ENCODE measurements around the gene C12orf76. TPM values are rescaled to one million over a fixed set of nuclear protein-coding genes. Genes with fewer than 3 reads are reported as not detected.

C12orf76 gene
- polyA plus RNA-seq, 1 of the 3 experiments (the other 2 are of a cell fraction) = 29.2 TPM

- no peak for TF ChIP-seq USF1 (IDR thresholded peaks at IDR 0.05; ENCODE audit: borderline replicate concordance, low read depth)
- no peak for TF ChIP-seq MXI1 (IDR thresholded peaks at IDR 0.05; ENCODE audit: low read depth, low read length)
These were observed 9.6 kb downstream of the C12orf76 start (continued) for GRCh38 chr12:110038741-110039084.

- no peaks in the 10 kb centered on the region for H3K9me3 ChIP-seq
- no peak for TF ChIP-seq RFX5 (IDR thresholded peaks at IDR 0.05; ENCODE audit: low read length)
- TF ChIP-seq GATA2 (CRISPR knock-in tag; IDR thresholded peaks at IDR 0.05) = no peak
- no peak for TF ChIP-seq FOXJ3 (CRISPR knock-in tag; IDR thresholded peaks at IDR 0.05)
- no peak for TF ChIP-seq SIN3A (IDR thresholded peaks at IDR 0.05; ENCODE audit: borderline replicate concordance, low read depth, low read length)
- no peak for TF ChIP-seq FOSL2 (IDR thresholded peaks at IDR 0.05; ENCODE audit: borderline replicate concordance, low read depth)
- no peak for TF ChIP-seq RAD21 (IDR thresholded peaks at IDR 0.05; ENCODE audit: low read length)
- TF ChIP-seq, protein P1, sequence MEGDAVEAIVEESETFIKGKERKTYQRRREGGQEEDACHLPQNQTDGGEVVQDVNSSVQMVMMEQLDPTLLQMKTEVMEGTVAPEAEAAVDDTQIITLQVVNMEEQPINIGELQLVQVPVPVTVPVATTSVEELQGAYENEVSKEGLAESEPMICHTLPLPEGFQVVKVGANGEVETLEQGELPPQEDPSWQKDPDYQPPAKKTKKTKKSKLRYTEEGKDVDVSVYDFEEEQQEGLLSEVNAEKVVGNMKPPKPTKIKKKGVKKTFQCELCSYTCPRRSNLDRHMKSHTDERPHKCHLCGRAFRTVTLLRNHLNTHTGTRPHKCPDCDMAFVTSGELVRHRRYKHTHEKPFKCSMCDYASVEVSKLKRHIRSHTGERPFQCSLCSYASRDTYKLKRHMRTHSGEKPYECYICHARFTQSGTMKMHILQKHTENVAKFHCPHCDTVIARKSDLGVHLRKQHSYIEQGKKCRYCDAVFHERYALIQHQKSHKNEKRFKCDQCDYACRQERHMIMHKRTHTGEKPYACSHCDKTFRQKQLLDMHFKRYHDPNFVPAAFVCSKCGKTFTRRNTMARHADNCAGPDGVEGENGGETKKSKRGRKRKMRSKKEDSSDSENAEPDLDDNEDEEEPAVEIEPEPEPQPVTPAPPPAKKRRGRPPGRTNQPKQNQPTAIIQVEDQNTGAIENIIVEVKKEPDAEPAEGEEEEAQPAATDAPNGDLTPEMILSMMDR (IDR thresholded peaks at IDR 0.05) = no peak
- TF ChIP-seq TEAD4 (IDR thresholded peaks at IDR 0.05; ENCODE audit: borderline replicate concordance, insufficient read depth) = no peak
- peaks cover 43% of the 10 kb centered on the region for H3F3A ChIP-seq (replicated peaks; ENCODE audit: insufficient read depth)
- H4K20me1 ChIP-seq (ENCODE audit: insufficient read depth) = peaks cover 6% of the 10 kb centered on the region; the same call in 1 of the 2 replicates
- H3K9ac ChIP-seq = no peak overlapping the region
- no peak overlapping the region for H2AFZ ChIP-seq (ENCODE audit: low read depth)
- H3K27me3 ChIP-seq (ENCODE audit: insufficient read depth) = no peaks in the 10 kb centered on the region
- H3K36me3 ChIP-seq (replicated peaks in 1 of 2; ENCODE audit: control insufficient read depth in 1 of 2, insufficient read depth in 2 of 2, low read length in 1 of 2) = peaks cover 45 to 46% of the 10 kb centered on the region in 2 experiments
- ChIA-PET CTCF (interaction anchor here (1.1 to 1.2 kb wide), 2 partner anchors 9 to 13 kb away, joined by 4 to 5 read pairs; no protein-coding TSS in a partner anchor), POLR2A (no interaction called here)
- no peak overlapping the region for H3K4me3 ChIP-seq (ENCODE audit: low read depth in 2 of 2, low read length in 1 of 2)
- H3K4me2 ChIP-seq = no peak overlapping the region
- DNase-seq = no peak
- H3K27ac ChIP-seq (ENCODE audit: low read depth in 2 of 2, low read length in 1 of 2) = 0 out of 4 replicates have a peak overlapping the region, but pooled peaks of 1 of the 2 experiments have one; percentile 5
- WGBS (ENCODE audit: low lambda C conversion rate) = 94% methylated on average over 3 of the region's 5 CpGs
- H3K79me2 ChIP-seq (ENCODE audit: insufficient read depth) = peaks cover 65% of the 10 kb centered on the region; the same call in 1 of the 2 replicates
- H3K4me1 ChIP-seq (ENCODE audit: control insufficient read depth in 1 of 2, insufficient read depth in 2 of 2, low read depth in 1 of 2, low read length in 1 of 2) = peaks cover 0 to 9% of the 10 kb centered on the region in 2 experiments; a peak in 3 of 4 replicates
- no peaks in the 10 kb centered on the region for H3K9me2 ChIP-seq
These were observed 11.0 kb downstream of the C12orf76 start for GRCh38 chr12:110037315-110037714.

GRCh38 chr12:110035534-110036104, 12.7 kb downstream of the C12orf76 start:
- CTCF ChIA-PET = interaction anchor here (0.6 to 1.1 kb wide), 2 partner anchors 19 to 183 kb away, joined by 3 to 4 read pairs; no protein-coding TSS in a partner anchor
- Histone ChIP-seq H3K4me2 (no peak overlapping the region), H3K9me3 (no peaks in the 10 kb centered on the region), H2AFZ (ENCODE audit: low read depth) (no peak overlapping the region), H3K27me3 (ENCODE audit: insufficient read depth) (no peaks in the 10 kb centered on the region), H3K79me2 (ENCODE audit: insufficient read depth) (peaks cover 48% of the 10 kb centered on the region; the same call in 1 of the 2 replicates), H4K20me1 (ENCODE audit: insufficient read depth) (peaks cover 6% of the 10 kb centered on the region; the same call in 1 of the 2 replicates), H3K27ac (ENCODE audit: low read depth in 2 of 2, low read length in 1 of 2) (no peak overlapping the region), H3K36me3 (replicated peaks in 1 of 2; ENCODE audit: control insufficient read depth in 1 of 2, insufficient read depth in 2 of 2, low read length in 1 of 2) (peaks cover 38 to 45% of the 10 kb centered on the region in 2 experiments), H3K9me2 (no peaks in the 10 kb centered on the region), H3K9ac (no peak overlapping the region), H3K4me1 (ENCODE audit: control insufficient read depth in 1 of 2, insufficient read depth in 2 of 2, low read depth in 1 of 2, low read length in 1 of 2) (peaks cover 0 to 9% of the 10 kb centered on the region in 2 experiments; a peak in 3 of 4 replicates), H3F3A (replicated peaks; ENCODE audit: insufficient read depth) (peaks cover 52% of the 10 kb centered on the region), H3K4me3 (ENCODE audit: low read depth in 2 of 2, low read length in 1 of 2) (no peak overlapping the region)
- 95% methylated on average over 7 of the region's 7 CpGs for WGBS (ENCODE audit: low lambda C conversion rate)
- DNase-seq = no peak
- POLR2A ChIA-PET = interaction anchor here (0.7 kb wide), 1 partner anchor 11 kb away, joined by 3 read pairs; no protein-coding TSS in a partner anchor
- TF ChIP-seq USF1 (IDR thresholded peaks at IDR 0.05; ENCODE audit: borderline replicate concordance, low read depth) = no peak
- no peak for TF ChIP-seq FOXJ3 (CRISPR knock-in tag; IDR thresholded peaks at IDR 0.05)
- no peak for TF ChIP-seq MXI1 (IDR thresholded peaks at IDR 0.05; ENCODE audit: low read depth, low read length)
- TF ChIP-seq, protein P2, sequence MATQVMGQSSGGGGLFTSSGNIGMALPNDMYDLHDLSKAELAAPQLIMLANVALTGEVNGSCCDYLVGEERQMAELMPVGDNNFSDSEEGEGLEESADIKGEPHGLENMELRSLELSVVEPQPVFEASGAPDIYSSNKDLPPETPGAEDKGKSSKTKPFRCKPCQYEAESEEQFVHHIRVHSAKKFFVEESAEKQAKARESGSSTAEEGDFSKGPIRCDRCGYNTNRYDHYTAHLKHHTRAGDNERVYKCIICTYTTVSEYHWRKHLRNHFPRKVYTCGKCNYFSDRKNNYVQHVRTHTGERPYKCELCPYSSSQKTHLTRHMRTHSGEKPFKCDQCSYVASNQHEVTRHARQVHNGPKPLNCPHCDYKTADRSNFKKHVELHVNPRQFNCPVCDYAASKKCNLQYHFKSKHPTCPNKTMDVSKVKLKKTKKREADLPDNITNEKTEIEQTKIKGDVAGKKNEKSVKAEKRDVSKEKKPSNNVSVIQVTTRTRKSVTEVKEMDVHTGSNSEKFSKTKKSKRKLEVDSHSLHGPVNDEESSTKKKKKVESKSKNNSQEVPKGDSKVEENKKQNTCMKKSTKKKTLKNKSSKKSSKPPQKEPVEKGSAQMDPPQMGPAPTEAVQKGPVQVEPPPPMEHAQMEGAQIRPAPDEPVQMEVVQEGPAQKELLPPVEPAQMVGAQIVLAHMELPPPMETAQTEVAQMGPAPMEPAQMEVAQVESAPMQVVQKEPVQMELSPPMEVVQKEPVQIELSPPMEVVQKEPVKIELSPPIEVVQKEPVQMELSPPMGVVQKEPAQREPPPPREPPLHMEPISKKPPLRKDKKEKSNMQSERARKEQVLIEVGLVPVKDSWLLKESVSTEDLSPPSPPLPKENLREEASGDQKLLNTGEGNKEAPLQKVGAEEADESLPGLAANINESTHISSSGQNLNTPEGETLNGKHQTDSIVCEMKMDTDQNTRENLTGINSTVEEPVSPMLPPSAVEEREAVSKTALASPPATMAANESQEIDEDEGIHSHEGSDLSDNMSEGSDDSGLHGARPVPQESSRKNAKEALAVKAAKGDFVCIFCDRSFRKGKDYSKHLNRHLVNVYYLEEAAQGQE (IDR thresholded peaks at IDR 0.05; ENCODE audit: low read depth, low read length) = no peak
- TF ChIP-seq JUND (IDR thresholded peaks at IDR 0.05) = no peak
- no peak for TF ChIP-seq RXRA (IDR thresholded peaks at IDR 0.05; ENCODE audit: borderline replicate concordance, low read depth)
- no peak for TF ChIP-seq GABPA (IDR thresholded peaks at IDR 0.05; ENCODE audit: low read depth)
- TF ChIP-seq MEF2A (IDR thresholded peaks at IDR 0.05; ENCODE audit: borderline replicate concordance, low read depth) = no peak
- TF ChIP-seq CHD2 (IDR thresholded peaks at IDR 0.05; ENCODE audit: low read length, partially characterized antibody) = no peak
- TF ChIP-seq FOSL2 (IDR thresholded peaks at IDR 0.05; ENCODE audit: borderline replicate concordance, low read depth) = no peak
